K562 (cell line): ENCODE data around the gene CEP135. TPM values are rescaled to one million over a fixed set of nuclear protein-coding genes. Genes with fewer than 3 reads are reported as not detected.

ENCODE experiments used
- ATAC-seq: fragments of 200-7000 bp; cut with Tn5 transposase; 3 replicates; pipeline ENCODE4 v1.9.1; 2020; ENCODE audit warnings: moderate library complexity
- BruUV-seq: library from RNA; stranded (reverse); fragments of 400-500 nt; replicated peaks from 2 replicates; lab custom pipeline; 2021; lab: Mats Ljungman, UMichigan
- CTCF ChIA-PET: fragments of 300-600 bp; formaldehyde crosslinking; extraction: SDS; loops from one replicate; lab custom pipeline; 2021; ENCODE audit warnings: low intra/inter-chr PET ratio; lab: Yijun Ruan, JAX
- POLR2A ChIA-PET: fragments of 300-600, 350-650 bp; sonication (Branson Sonifier 250); formaldehyde crosslinking; extraction: SDS; loops from one replicate; lab custom pipeline; 2021; ENCODE audit warnings: antibody characterized with exemption, inconsistent platforms; lab: Yijun Ruan, JAX
- DNase-seq, 4 experiments: peaks; one replicate each; pipeline versions ENCODE4 v3.0.0 to v3.0.0-alpha.2; 2011 to 2018; ENCODE audit warnings: low spot score in 3 of 4, mixed read lengths in 3 of 4; ENCODE audit errors: extremely low read depth in 1 of 4
- FAIRE-seq: peaks from 2 replicates; lab custom pipeline; 2011; peaks lifted over from hg19 to GRCh38; lab: Jason Lieb, UNC
- H2AFZ ChIP-seq: 2 replicates; pipeline ENCODE4 v1.6.0; 2011; ENCODE audit warnings: low read depth, low read length, control low read depth, inconsistent platforms
- H3K27ac ChIP-seq: fragments of 200-600 bp; 3 replicates; pipeline ENCODE4 v1.8.0; 2011; ENCODE audit warnings: low read depth, mild to moderate bottlenecking, control low read depth, inconsistent platforms, low read length, moderate library complexity, mixed read lengths; ENCODE audit errors: extremely low read depth
- H3K27me3 ChIP-seq, 2 experiments: fragments of 300-600 bp in 1 of 2; 2 replicates in 1 of 2; 3 replicates in 1 of 2; pipeline versions ENCODE4 v1.6.0 to v1.8.0; 2011; ENCODE audit warnings: inconsistent platforms in 2 of 2, low read length in 2 of 2, mild to moderate bottlenecking in 1 of 2, mixed read lengths in 1 of 2, moderate library complexity in 1 of 2; ENCODE audit not compliant: control insufficient read depth in 2 of 2, insufficient read depth in 2 of 2
- H3K36me3 ChIP-seq: fragments of 300-600 bp; 3 replicates; pipeline ENCODE4 v1.8.0; 2011; ENCODE audit warnings: mild to moderate bottlenecking, low read length, inconsistent platforms; ENCODE audit not compliant: control insufficient read depth, insufficient read depth
- H3K4me1 ChIP-seq, 2 experiments: fragments of 200-600 bp in 1 of 2; replicated peaks in 1 of 2; 2 replicates in 1 of 2; 3 replicates in 1 of 2; pipeline versions ENCODE4 v1.5.1 to v1.8.0; 2011; ENCODE audit warnings: inconsistent platforms in 2 of 2, low read length in 2 of 2, mild to moderate bottlenecking in 1 of 2, mixed read lengths in 1 of 2, moderate library complexity in 1 of 2; ENCODE audit not compliant: control insufficient read depth in 2 of 2, insufficient read depth in 2 of 2
- H3K4me2 ChIP-seq: 2 replicates; pipeline ENCODE4 v1.6.1; 2011; ENCODE audit warnings: low read length, control low read depth, inconsistent platforms, mixed read lengths; ENCODE audit not compliant: insufficient read depth
- H3K4me3 ChIP-seq: fragments of 200-600 bp; sonication (generic), shearing (Covaris generic); 2 replicates; pipeline ENCODE4 v1.5.1; 2016; ENCODE audit warnings: control low read depth, inconsistent platforms
- H3K79me2 ChIP-seq: fragments of 200-600 bp; 3 replicates; pipeline ENCODE4 v1.8.0; 2011; ENCODE audit warnings: low read length, inconsistent platforms; ENCODE audit not compliant: control insufficient read depth, insufficient read depth
- H3K9ac ChIP-seq, 2 experiments: 2 replicates each; pipeline versions ENCODE4 v1.6.0 to v1.6.1; 2011; ENCODE audit warnings: low read depth in 2 of 2, low read length in 2 of 2, control low read depth in 1 of 2, inconsistent platforms in 1 of 2, mild to moderate bottlenecking in 1 of 2, mixed read lengths in 1 of 2; ENCODE audit not compliant: insufficient read depth in 1 of 2
- H3K9me1 ChIP-seq: one replicate; pipeline ENCODE4 v1.6.0; 2011; ENCODE audit warnings: inconsistent platforms, mild to moderate bottlenecking, low read length, moderate library complexity; ENCODE audit not compliant: control insufficient read depth, insufficient read depth
- H3K9me3 ChIP-seq: replicated peaks from 2 replicates; pipeline ENCODE4 v1.5.1; 2011; ENCODE audit warnings: low read depth, low read length, inconsistent platforms; ENCODE audit not compliant: control insufficient read depth, insufficient read depth
- H4K20me1 ChIP-seq: replicated peaks from 2 replicates; pipeline ENCODE4 v1.6.1; 2011; ENCODE audit warnings: low read length, inconsistent platforms, mixed read lengths; ENCODE audit not compliant: control insufficient read depth, insufficient read depth
- CREM ChIP-seq: IDR thresholded peaks from 2 replicates; pipeline ENCODE4 v1.6.1; 2014; ENCODE audit warnings: antibody characterized with exemption, low read depth
- MAZ ChIP-seq, 2 experiments: fragments of 450-650 bp in 1 of 2; sonication (generic) in 1 of 2; formaldehyde crosslinking; IDR thresholded peaks in 1 of 2; conservative IDR thresholded peaks in 1 of 2; 2 replicates each; pipeline versions ENCODE4 v1.4.0 to v1.5.0; 2020; ENCODE audit warnings: mild to moderate bottlenecking in 1 of 2, missing genetic modification reagents in 1 of 2
- NFRKB ChIP-seq: fragments of 450-650 bp; IDR thresholded peaks from 2 replicates; pipeline ENCODE4 v1.6.1; 2016; ENCODE audit warnings: low read depth
- PHF8 ChIP-seq: fragments of 200-600 bp; sonication (generic); IDR thresholded peaks from 2 replicates; pipeline ENCODE4 v1.6.1; 2012; ENCODE audit warnings: mixed run types, mild to moderate bottlenecking, inconsistent platforms, low read length, moderate library complexity, borderline replicate concordance
- RAD21 ChIP-seq, 2 experiments: fragments of 250-450 bp in 1 of 2; fragments of 450-650 bp in 1 of 2; sonication (Bioruptor Pico) in 1 of 2; formaldehyde crosslinking in 1 of 2; IDR thresholded peaks in 1 of 2; conservative IDR thresholded peaks in 1 of 2; 2 replicates each; pipeline versions ENCODE4 v1.4.0 to v1.8.0; 2020 to 2022; ENCODE audit warnings: mild to moderate bottlenecking in 2 of 2, moderate library complexity in 1 of 2
- SIRT6 ChIP-seq: IDR thresholded peaks from one replicate; pipeline ENCODE4 v1.6.1; 2012; ENCODE audit warnings: low read depth, mild to moderate bottlenecking, control low read depth, inconsistent platforms, low read length, moderate library complexity
- ZBED1 ChIP-seq: IDR thresholded peaks from 2 replicates; pipeline ENCODE4 v1.6.1; 2014
- WGBS: fragments of 100-300 bp; shearing (Covaris generic); methylation state at CpG from one replicate; pipeline ENCODE4 v1.1.6; 2016; ENCODE audit warnings: low coverage, mixed read lengths; ENCODE audit not compliant: insufficient coverage; ENCODE audit errors: missing lambda C conversion rate; 5-methylcytosine and 5-hydroxymethylcytosine counted together
- in situ Hi-C: fragments of 300-500 bp; cut with MboI; formaldehyde crosslinking; loops from 4 replicates; pipeline ENCODE4 v1.15.0; 2018; ENCODE audit warnings: inconsistent platforms, mixed read lengths
- intact Hi-C: fragments of 100-400 bp; cut with micrococcal nuclease; formaldehyde crosslinking; loops from 2 replicates; pipeline ENCODE4 v1.14.2; 2022
- polyA plus RNA-seq, 8 experiments: library from polyadenylated mRNA; depleted of rRNA in 4 of 8; stranded (reverse) in 5 of 8; unstranded in 3 of 8; fragments of >200 nt; fragmentation: Nextera tagmentation in 2 of 8; fragmentation: Illumina TruSeq in 1 of 8; extraction: Ambion mirVana in 2 of 8; extraction: Trizol in 1 of 8; gene quantifications; 2 replicates each; pipeline versions ENCODE4 v1.2.1 to v1.2.3, GENCODE V29; 2011 to 2014; ENCODE audit warnings: inconsistent platforms in 1 of 8, missing spikeins in 1 of 8
- total RNA-seq, 7 experiments: library from RNA; depleted of rRNA in 6 of 7; stranded (reverse); fragments of >200 nt in 6 of 7; fragmentation: Illumina TruSeq in 2 of 7; extraction: Trizol in 2 of 7; gene quantifications; 2 replicates each; pipeline versions ENCODE4 v1.2.1 to v1.2.3, GENCODE V29; 2011 to 2021; ENCODE audit warnings: low replicate concordance in 1 of 7
- TF ChIP-seq, protein P1 (sequence below): fragments of 450-650 bp; IDR thresholded peaks from 2 replicates; pipeline ENCODE4 v1.6.1; 2017; ENCODE audit warnings: mild to moderate bottlenecking, moderate library complexity
- TF ChIP-seq, protein P2 (sequence below): fragments of 450-650 bp; formaldehyde crosslinking; conservative IDR thresholded peaks from 2 replicates; pipeline ENCODE4 v1.4.0; 2022; ENCODE audit warnings: mild to moderate bottlenecking, missing genetic modification characterization
- TF ChIP-seq, protein P3 (sequence below): sonication (generic); formaldehyde crosslinking; IDR thresholded peaks from 2 replicates; pipeline ENCODE4 v1.8.0; 2022; ENCODE audit warnings: mild to moderate bottlenecking, missing genetic modification reagents
- TF ChIP-seq, protein P4 (sequence below), 3 experiments: IDR thresholded peaks in 2 of 3; conservative IDR thresholded peaks in 1 of 3; 2 replicates each; pipeline ENCODE4 v1.5.1; 2011 to 2012; ENCODE audit warnings: low read length in 3 of 3, mild to moderate bottlenecking in 3 of 3, control low read depth in 2 of 3, improper control_type of control experiment in 1 of 3, inconsistent platforms in 1 of 3, low read depth in 1 of 3, mixed read lengths in 1 of 3, moderate library complexity in 1 of 3; ENCODE audit not compliant: insufficient read depth in 2 of 3

CEP135 gene
- total and polyA plus RNA-seq, 9 of the 15 experiments (the other 6 are each of a cell fraction or from before 2014, with no cell fraction given): 3.1 to 18.9 (median 15.3) TPM

DNA sequence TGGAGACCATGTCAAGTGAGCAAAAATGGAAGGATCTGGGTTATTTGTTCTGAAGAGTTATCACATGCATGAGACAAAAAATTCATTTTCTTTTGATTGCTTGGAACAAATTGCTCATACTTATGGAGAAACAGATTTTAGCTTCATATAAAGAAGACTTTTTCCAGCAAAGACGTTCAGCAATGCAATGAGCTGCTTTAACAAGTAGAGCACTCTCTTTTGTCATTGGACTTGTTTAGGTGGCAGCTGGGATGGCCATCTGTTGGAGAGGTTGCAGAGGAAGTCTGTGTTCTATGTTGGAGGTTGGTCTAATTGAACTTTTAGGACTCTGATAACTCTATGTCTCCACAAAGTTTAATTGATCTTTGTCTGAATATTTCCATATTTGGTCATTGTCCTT is 19.9 kb upstream of the CEP135 start:
- ATAC-seq: no peak
- no peak overlapping the region for H3K4me3 ChIP-seq
- BruUV-seq: no TSS peak
- peaks cover 0 to 7% of the 10 kb centered on the region in 2 experiments; a peak in 1 of 5 replicates for H3K27me3 ChIP-seq
- in situ Hi-C loops (no loop called here), intact Hi-C loops (no loop called here)
- H3K9ac ChIP-seq: no peak overlapping the region
- no peak overlapping the region for H3K27ac ChIP-seq
- FAIRE-seq: no peak
- H3K79me2 ChIP-seq: no peaks in the 10 kb centered on the region
- H2AFZ ChIP-seq: no peak overlapping the region
- ChIA-PET POLR2A (no interaction called here), CTCF (no interaction called here)
- no peaks in the 10 kb centered on the region for H3K9me1 ChIP-seq
- WGBS: 0% methylated on average over 1 of the region's 1 CpG
- no peak for DNase-seq
- H3K9me3 ChIP-seq: no peaks in the 10 kb centered on the region
- H4K20me1 ChIP-seq: no peaks in the 10 kb centered on the region
- no peak overlapping the region for H3K4me2 ChIP-seq
- no peaks in the 10 kb centered on the region; a peak in 1 of 5 replicates for H3K4me1 ChIP-seq
- no peaks in the 10 kb centered on the region for H3K36me3 ChIP-seq
- TF ChIP-seq, protein P1, sequence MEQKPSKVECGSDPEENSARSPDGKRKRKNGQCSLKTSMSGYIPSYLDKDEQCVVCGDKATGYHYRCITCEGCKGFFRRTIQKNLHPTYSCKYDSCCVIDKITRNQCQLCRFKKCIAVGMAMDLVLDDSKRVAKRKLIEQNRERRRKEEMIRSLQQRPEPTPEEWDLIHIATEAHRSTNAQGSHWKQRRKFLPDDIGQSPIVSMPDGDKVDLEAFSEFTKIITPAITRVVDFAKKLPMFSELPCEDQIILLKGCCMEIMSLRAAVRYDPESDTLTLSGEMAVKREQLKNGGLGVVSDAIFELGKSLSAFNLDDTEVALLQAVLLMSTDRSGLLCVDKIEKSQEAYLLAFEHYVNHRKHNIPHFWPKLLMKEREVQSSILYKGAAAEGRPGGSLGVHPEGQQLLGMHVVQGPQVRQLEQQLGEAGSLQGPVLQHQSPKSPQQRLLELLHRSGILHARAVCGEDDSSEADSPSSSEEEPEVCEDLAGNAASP: no peak
- TF ChIP-seq MAZ (CRISPR knock-in tag; conservative IDR thresholded peaks at IDR 0.05 in 1 of 2, IDR thresholded peaks at IDR 0.05 in 1 of 2): no peak
- TF ChIP-seq, protein P2, sequence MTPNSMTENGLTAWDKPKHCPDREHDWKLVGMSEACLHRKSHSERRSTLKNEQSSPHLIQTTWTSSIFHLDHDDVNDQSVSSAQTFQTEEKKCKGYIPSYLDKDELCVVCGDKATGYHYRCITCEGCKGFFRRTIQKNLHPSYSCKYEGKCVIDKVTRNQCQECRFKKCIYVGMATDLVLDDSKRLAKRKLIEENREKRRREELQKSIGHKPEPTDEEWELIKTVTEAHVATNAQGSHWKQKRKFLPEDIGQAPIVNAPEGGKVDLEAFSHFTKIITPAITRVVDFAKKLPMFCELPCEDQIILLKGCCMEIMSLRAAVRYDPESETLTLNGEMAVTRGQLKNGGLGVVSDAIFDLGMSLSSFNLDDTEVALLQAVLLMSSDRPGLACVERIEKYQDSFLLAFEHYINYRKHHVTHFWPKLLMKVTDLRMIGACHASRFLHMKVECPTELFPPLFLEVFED: no peak
- TF ChIP-seq, protein P3, sequence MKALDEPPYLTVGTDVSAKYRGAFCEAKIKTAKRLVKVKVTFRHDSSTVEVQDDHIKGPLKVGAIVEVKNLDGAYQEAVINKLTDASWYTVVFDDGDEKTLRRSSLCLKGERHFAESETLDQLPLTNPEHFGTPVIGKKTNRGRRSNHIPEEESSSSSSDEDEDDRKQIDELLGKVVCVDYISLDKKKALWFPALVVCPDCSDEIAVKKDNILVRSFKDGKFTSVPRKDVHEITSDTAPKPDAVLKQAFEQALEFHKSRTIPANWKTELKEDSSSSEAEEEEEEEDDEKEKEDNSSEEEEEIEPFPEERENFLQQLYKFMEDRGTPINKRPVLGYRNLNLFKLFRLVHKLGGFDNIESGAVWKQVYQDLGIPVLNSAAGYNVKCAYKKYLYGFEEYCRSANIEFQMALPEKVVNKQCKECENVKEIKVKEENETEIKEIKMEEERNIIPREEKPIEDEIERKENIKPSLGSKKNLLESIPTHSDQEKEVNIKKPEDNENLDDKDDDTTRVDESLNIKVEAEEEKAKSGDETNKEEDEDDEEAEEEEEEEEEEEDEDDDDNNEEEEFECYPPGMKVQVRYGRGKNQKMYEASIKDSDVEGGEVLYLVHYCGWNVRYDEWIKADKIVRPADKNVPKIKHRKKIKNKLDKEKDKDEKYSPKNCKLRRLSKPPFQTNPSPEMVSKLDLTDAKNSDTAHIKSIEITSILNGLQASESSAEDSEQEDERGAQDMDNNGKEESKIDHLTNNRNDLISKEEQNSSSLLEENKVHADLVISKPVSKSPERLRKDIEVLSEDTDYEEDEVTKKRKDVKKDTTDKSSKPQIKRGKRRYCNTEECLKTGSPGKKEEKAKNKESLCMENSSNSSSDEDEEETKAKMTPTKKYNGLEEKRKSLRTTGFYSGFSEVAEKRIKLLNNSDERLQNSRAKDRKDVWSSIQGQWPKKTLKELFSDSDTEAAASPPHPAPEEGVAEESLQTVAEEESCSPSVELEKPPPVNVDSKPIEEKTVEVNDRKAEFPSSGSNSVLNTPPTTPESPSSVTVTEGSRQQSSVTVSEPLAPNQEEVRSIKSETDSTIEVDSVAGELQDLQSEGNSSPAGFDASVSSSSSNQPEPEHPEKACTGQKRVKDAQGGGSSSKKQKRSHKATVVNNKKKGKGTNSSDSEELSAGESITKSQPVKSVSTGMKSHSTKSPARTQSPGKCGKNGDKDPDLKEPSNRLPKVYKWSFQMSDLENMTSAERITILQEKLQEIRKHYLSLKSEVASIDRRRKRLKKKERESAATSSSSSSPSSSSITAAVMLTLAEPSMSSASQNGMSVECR (CRISPR knock-in tag): no peak
- TF ChIP-seq RAD21 (CRISPR knock-in tag; conservative IDR thresholded peaks at IDR 0.05 in 1 of 2, IDR thresholded peaks at IDR 0.05 in 1 of 2): no peak
- no peak for TF ChIP-seq PHF8
- TF ChIP-seq CREM: no peak
- no peak for TF ChIP-seq NFRKB
- TF ChIP-seq SIRT6: no peak
- TF ChIP-seq, protein P4, sequence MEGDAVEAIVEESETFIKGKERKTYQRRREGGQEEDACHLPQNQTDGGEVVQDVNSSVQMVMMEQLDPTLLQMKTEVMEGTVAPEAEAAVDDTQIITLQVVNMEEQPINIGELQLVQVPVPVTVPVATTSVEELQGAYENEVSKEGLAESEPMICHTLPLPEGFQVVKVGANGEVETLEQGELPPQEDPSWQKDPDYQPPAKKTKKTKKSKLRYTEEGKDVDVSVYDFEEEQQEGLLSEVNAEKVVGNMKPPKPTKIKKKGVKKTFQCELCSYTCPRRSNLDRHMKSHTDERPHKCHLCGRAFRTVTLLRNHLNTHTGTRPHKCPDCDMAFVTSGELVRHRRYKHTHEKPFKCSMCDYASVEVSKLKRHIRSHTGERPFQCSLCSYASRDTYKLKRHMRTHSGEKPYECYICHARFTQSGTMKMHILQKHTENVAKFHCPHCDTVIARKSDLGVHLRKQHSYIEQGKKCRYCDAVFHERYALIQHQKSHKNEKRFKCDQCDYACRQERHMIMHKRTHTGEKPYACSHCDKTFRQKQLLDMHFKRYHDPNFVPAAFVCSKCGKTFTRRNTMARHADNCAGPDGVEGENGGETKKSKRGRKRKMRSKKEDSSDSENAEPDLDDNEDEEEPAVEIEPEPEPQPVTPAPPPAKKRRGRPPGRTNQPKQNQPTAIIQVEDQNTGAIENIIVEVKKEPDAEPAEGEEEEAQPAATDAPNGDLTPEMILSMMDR (IDR thresholded peaks at IDR 0.05 in 2 of 3, conservative IDR thresholded peaks at IDR 0.05 in 1 of 3; ENCODE audit: insufficient read depth in 2 of 3, low read depth in 1 of 3, low read length in 3 of 3): no peak
- TF ChIP-seq ZBED1: no peak
